ENCODE results near the gene GLI2. TPM values are rescaled to one million over a fixed set of nuclear protein-coding genes. Genes with fewer than 3 reads are reported as not detected.

GLI2 gene
- total RNA-seq, 1 donor from 2014 or later: 1.8 TPM

GRCh38 chr2:120766470-120767351 is 31.0 kb downstream of the GLI2 start:
- intact Hi-C loops (cut with DNase I): no loop called here
- peak; percentile 49 for DNase-seq (ENCODE audit: low spot score)

- peak; percentile 67 for DNase-seq (ENCODE audit: low spot score)
- intact Hi-C loops (cut with DNase I): no loop called here
Measured at GRCh38 chr2:120767486-120768005, 31.9 kb downstream of the GLI2 start.

GRCh38 chr2:120768112-120769048 is 32.7 kb downstream of the GLI2 start:
- intact Hi-C loops (cut with DNase I): no loop called here
- DNase-seq (ENCODE audit: low spot score): peak; percentile 66

- peak; percentile 70 for DNase-seq (ENCODE audit: low spot score)
- intact Hi-C loops (cut with DNase I): no loop called here
Measured at GRCh38 chr2:120769076-120769786, 33.6 kb downstream of the GLI2 start.

GRCh38 chr2:120769787-120770120 is 34.1 kb downstream of the GLI2 start:
- intact Hi-C loops (cut with DNase I): no loop called here
- DNase-seq (ENCODE audit: low spot score): peak; percentile 44

GRCh38 chr2:120770176-120770575 is 34.5 kb downstream of the GLI2 start:
- DNase-seq (ENCODE audit: low spot score): peak; percentile 64
- intact Hi-C loops (cut with DNase I): no loop called here

GRCh38 chr2:120770641-120771040 is 35.0 kb downstream of the GLI2 start:
- no peak for DNase-seq (ENCODE audit: low spot score)
- intact Hi-C loops (cut with DNase I): no loop called here

- intact Hi-C loops (cut with DNase I): no loop called here
Measured at GRCh38 chr2:120771111-120771780, 35.6 kb downstream of the GLI2 start.

GRCh38 chr2:120771781-120772208 is 36.1 kb downstream of the GLI2 start:
- DNase-seq (ENCODE audit: low spot score): no peak
- intact Hi-C loops (cut with DNase I): no loop called here

More at GRCh38 chr2:120771111-120771780, 35.6 kb downstream of the GLI2 start:
- DNase-seq (ENCODE audit: low spot score): peak; percentile 76

GRCh38 chr2:120772261-120772660 is 36.6 kb downstream of the GLI2 start:
- intact Hi-C loops (cut with DNase I): no loop called here
- DNase-seq (ENCODE audit: low spot score): peak; percentile 35

- peak; percentile 38 for DNase-seq (ENCODE audit: low spot score)
- intact Hi-C loops (cut with DNase I): no loop called here
Measured at GRCh38 chr2:120773186-120773800, 37.6 kb downstream of the GLI2 start.

GRCh38 chr2:120774557-120775160 is 39.0 kb downstream of the GLI2 start:
- intact Hi-C loops (cut with DNase I): no loop called here
- no peak for DNase-seq (ENCODE audit: low spot score)

GRCh38 chr2:120775194-120775593 is 39.5 kb downstream of the GLI2 start:
- intact Hi-C loops (cut with DNase I): no loop called here

GRCh38 chr2:120775801-120776589 is 40.3 kb downstream of the GLI2 start:
- no peak for DNase-seq (ENCODE audit: low spot score)
- intact Hi-C loops (cut with DNase I): no loop called here

More at GRCh38 chr2:120775194-120775593, 39.5 kb downstream of the GLI2 start:
- DNase-seq (ENCODE audit: low spot score): no peak

GRCh38 chr2:120776649-120777048 is 41.0 kb downstream of the GLI2 start:
- intact Hi-C loops (cut with DNase I): no loop called here
- DNase-seq (ENCODE audit: low spot score): no peak

- intact Hi-C loops (cut with DNase I): no loop called here
- DNase-seq (ENCODE audit: low spot score): no peak
Measured at GRCh38 chr2:120777170-120777751, 41.6 kb downstream of the GLI2 start.

- no peak for DNase-seq (ENCODE audit: low spot score)
- intact Hi-C loops (cut with DNase I): no loop called here
Measured at GRCh38 chr2:120777787-120778186, 42.1 kb downstream of the GLI2 start.
